ENCODE results near the gene PRR11.

GRCh38 chr17:59139939-59140338 is 15.6 kb upstream of the PRR11 start:
- TF ChIP-seq EZH2 (IDR thresholded peaks at IDR 0.05) (no peak), POLR2AphosphoS5 (IDR thresholded peaks at IDR 0.05; ENCODE audit: borderline replicate concordance, low read depth, low read length) (no peak)
